Ishikawa (cell line): ENCODE data around the gene PLXDC2.

Experiments used
- CEBPB ChIP-seq: IDR thresholded peaks from 2 replicates; pipeline ENCODE4 v1.6.1; 2012
- CREB1 ChIP-seq: IDR thresholded peaks from 2 replicates; pipeline ENCODE4 v1.6.1; 2012; ENCODE audit warnings: low read depth
- EGR1 ChIP-seq: IDR thresholded peaks from 2 replicates; pipeline ENCODE4 v1.6.1; 2012
- EP300 ChIP-seq: IDR thresholded peaks from 2 replicates; pipeline ENCODE4 v1.6.1; 2012; ENCODE audit warnings: borderline replicate concordance
- FOXM1 ChIP-seq: IDR thresholded peaks from 2 replicates; pipeline ENCODE4 v1.6.1; 2012; ENCODE audit warnings: low read depth, borderline replicate concordance
- MAX ChIP-seq: IDR thresholded peaks from 2 replicates; pipeline ENCODE4 v1.6.1; 2012
- NFIC ChIP-seq: IDR thresholded peaks from 2 replicates; pipeline ENCODE4 v1.6.1; 2012
- RAD21 ChIP-seq: IDR thresholded peaks from 2 replicates; pipeline ENCODE4 v1.6.1; 2012; ENCODE audit warnings: low read depth
- REST ChIP-seq: IDR thresholded peaks from 2 replicates; pipeline ENCODE4 v1.6.1; 2012; ENCODE audit warnings: low read depth, mild to moderate bottlenecking
- TAF1 ChIP-seq: IDR thresholded peaks from 2 replicates; pipeline ENCODE4 v1.6.1; 2012; ENCODE audit warnings: low read depth, mild to moderate bottlenecking
- TCF12 ChIP-seq: IDR thresholded peaks from 2 replicates; pipeline ENCODE4 v1.6.1; 2012; ENCODE audit warnings: low read depth
- TEAD4 ChIP-seq: IDR thresholded peaks from 2 replicates; pipeline ENCODE4 v1.6.1; 2012
- USF1 ChIP-seq: IDR thresholded peaks from 2 replicates; pipeline ENCODE4 v1.6.1; 2012
- YY1 ChIP-seq: IDR thresholded peaks from 2 replicates; pipeline ENCODE4 v1.6.1; 2012; ENCODE audit warnings: low read depth
- ZBTB7A ChIP-seq: IDR thresholded peaks from 2 replicates; pipeline ENCODE4 v1.6.1; 2012; ENCODE audit warnings: low read depth

Gene PLXDC2

GRCh38 chr10:19922236-19922963 lies 106.2 kb downstream of the PLXDC2 start:
- TF ChIP-seq TCF12 (no peak), ZBTB7A (no peak), MAX (no peak), NFIC (no peak), TAF1 (no peak), EGR1 (no peak), USF1 (no peak), RAD21 (no peak), CREB1 (no peak)

GRCh38 chr10:19925064-19925463 lies 108.8 kb downstream of the PLXDC2 start:
- TF ChIP-seq USF1 (no peak), ZBTB7A (no peak), CREB1 (no peak), NFIC (no peak), REST (no peak), EGR1 (no peak), MAX (no peak), YY1 (no peak), CEBPB (no peak), FOXM1 (no peak), TAF1 (no peak), RAD21 (no peak), EP300 (no peak), TEAD4 (no peak), TCF12 (no peak)

GRCh38 chr10:19928936-19929335 lies 112.7 kb downstream of the PLXDC2 start:
- TF ChIP-seq TAF1 (no peak), NFIC (no peak), TEAD4 (no peak), EP300 (no peak), USF1 (no peak), REST (no peak), RAD21 (no peak), CREB1 (no peak)

GRCh38 chr10:19929506-19930140 lies 113.4 kb downstream of the PLXDC2 start:
- TF ChIP-seq EP300, result no peak

- no peak for TF ChIP-seq TAF1
- TF ChIP-seq TCF12, result peak; percentile 69; the same call in 1 of the 2 replicates
- no peak for TF ChIP-seq MAX
- TF ChIP-seq ZBTB7A, result no peak
- TF ChIP-seq CEBPB, result no peak
These were observed 115.0 kb downstream of the PLXDC2 start for GRCh38 chr10:19930936-19931893.
